GM12891 (cell line): ENCODE data around the gene PSAPL1.

Source experiments
- POLR2A ChIP-seq: IDR thresholded peaks from 2 replicates; pipeline ENCODE4 v1.6.1; 2011; ENCODE audit warnings: low read depth, low read length, control low read depth
- POLR2AphosphoS5 ChIP-seq: IDR thresholded peaks from 2 replicates; pipeline ENCODE4 v1.6.1; 2011; ENCODE audit warnings: low read depth, low read length, control low read depth
- SPI1 ChIP-seq: IDR thresholded peaks from 2 replicates; pipeline ENCODE4 v1.6.1; 2011; ENCODE audit warnings: low read depth, low read length, control low read depth
- TAF1 ChIP-seq: IDR thresholded peaks from 2 replicates; pipeline ENCODE4 v1.6.1; 2011; ENCODE audit warnings: low read depth, low read length, control low read depth

DNA sequence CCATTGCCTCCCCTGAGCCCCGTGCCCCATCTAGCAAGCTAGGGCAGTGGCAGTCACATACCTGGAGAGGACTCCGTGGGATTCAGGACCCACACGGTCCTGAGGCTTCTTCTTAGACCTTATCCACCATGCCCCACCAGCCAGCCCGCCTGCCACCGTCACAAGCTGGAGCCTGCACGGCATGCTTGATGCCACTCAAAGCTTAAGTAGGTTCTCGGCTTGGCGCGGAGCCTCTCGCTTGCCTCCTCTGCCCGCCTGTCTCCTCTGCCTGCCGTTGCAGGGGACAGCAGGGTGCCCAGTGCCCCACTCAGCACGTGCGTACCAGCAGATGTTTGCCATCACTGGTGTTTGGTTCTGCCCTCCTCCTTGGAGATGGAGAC is 14.1 kb downstream of the PSAPL1 start:
- TF ChIP-seq POLR2A: no peak
- TF ChIP-seq SPI1: no peak
- no peak for TF ChIP-seq POLR2AphosphoS5
- no peak for TF ChIP-seq TAF1
